Kidney (tissue), 14 donors: ENCODE measurements around the gene APOL2. TPM values are rescaled to one million over a fixed set of nuclear protein-coding genes. Genes with fewer than 3 reads are reported as not detected.
A peak's percentile ranks its signal among the peaks of the same experiment; 100 is the strongest.

Source experiments
- DNase-seq, 5 donors: peaks; one replicate each; pipeline ENCODE4 v3.0.0-alpha.2; 2013 to 2020
- FAIRE-seq: peaks from 2 replicates; lab custom pipeline; 2012; peaks lifted over from hg19 to GRCh38; lab: Jason Lieb, UNC
- H3K27ac ChIP-seq, 2 donors: one replicate each; pipeline ENCODE4 v1.7.0; 2013; ENCODE audit warnings: low read depth in 2 of 2, low read length in 2 of 2, inconsistent platforms in 1 of 2
- H3K27me3 ChIP-seq: one replicate; pipeline ENCODE4 v1.7.1; 2013; ENCODE audit warnings: low read length, inconsistent platforms; ENCODE audit not compliant: control insufficient read depth, insufficient read depth
- H3K36me3 ChIP-seq, 3 donors: one replicate each; pipeline versions ENCODE4 v1.7.0 to v1.7.1; 2013; ENCODE audit warnings: low read length in 3 of 3, control low read depth in 1 of 3, inconsistent platforms in 1 of 3; ENCODE audit not compliant: insufficient read depth in 3 of 3, control insufficient read depth in 2 of 3
- H3K4me1 ChIP-seq, 3 donors: one replicate each; pipeline versions ENCODE4 v1.7.0 to v1.7.1; 2013; ENCODE audit warnings: low read length in 3 of 3, inconsistent platforms in 1 of 3, low read depth in 1 of 3; ENCODE audit not compliant: control insufficient read depth in 2 of 3, insufficient read depth in 2 of 3
- H3K4me3 ChIP-seq, 3 donors: one replicate each; pipeline versions ENCODE4 v1.7.0 to v1.8.1; 2013; ENCODE audit warnings: low read length in 3 of 3, control low read depth in 1 of 3, inconsistent platforms in 1 of 3
- H3K9ac ChIP-seq, 3 donors: one replicate each; pipeline versions ENCODE4 v1.7.0 to v1.7.1; 2013; ENCODE audit warnings: low read length in 3 of 3, control low read depth in 1 of 3, inconsistent platforms in 1 of 3
- H3K9me3 ChIP-seq, 3 donors: one replicate each; pipeline versions ENCODE4 v1.7.0 to v1.7.1; 2013; ENCODE audit warnings: low read length in 3 of 3, control low read depth in 1 of 3, inconsistent platforms in 1 of 3; ENCODE audit not compliant: control insufficient read depth in 2 of 3, insufficient read depth in 1 of 3
- intact Hi-C: fragments of 100-400 bp; cut with DNase I; formaldehyde crosslinking; loops from one replicate; pipeline ENCODE4 v1.11.1; 2022
- polyA plus RNA-seq: library from polyadenylated mRNA; stranded (reverse); fragments of 350-450 nt; fragmentation: Illumina TruSeq; extraction: RNeasy Lipid Tissue Mini Kit (QIAGEN cat#74804); gene quantifications from one replicate; pipeline ENCODE4 v1.2.3, GENCODE V29; 2014; ENCODE audit warnings: low read depth, low replicate concordance; ENCODE audit not compliant: insufficient read depth
- total RNA-seq: library from RNA; stranded (reverse); fragmentation: NEBNext Ultra II Directional; extraction: Animal tissue kit (Norgen Biotek cat#: 25700); gene quantifications from one replicate; pipeline ENCODE4 v1.2.1, GENCODE V29; 2021
- TF ChIP-seq, protein P1 (sequence below): IDR thresholded peaks from 3 replicates; pipeline ENCODE4 v1.5.1; 2012; ENCODE audit warnings: mild to moderate bottlenecking, moderate library complexity, borderline replicate concordance; ENCODE audit not compliant: insufficient read depth; ENCODE audit errors: extremely low read depth
- donor health status: control.
- donor health status: control.
- donor health status: control.
- donor health status: control.
- donor health status: control.
- donor health status: DM: yes; HTN: yes; CAD: no.
- donor health status: Normal renal cell carcinoma (clear cell type).

The APOL2 gene
- total and polyA plus RNA-seq, 2 donors from 2014 or later = 34.8 to 48.8 TPM

DNA sequence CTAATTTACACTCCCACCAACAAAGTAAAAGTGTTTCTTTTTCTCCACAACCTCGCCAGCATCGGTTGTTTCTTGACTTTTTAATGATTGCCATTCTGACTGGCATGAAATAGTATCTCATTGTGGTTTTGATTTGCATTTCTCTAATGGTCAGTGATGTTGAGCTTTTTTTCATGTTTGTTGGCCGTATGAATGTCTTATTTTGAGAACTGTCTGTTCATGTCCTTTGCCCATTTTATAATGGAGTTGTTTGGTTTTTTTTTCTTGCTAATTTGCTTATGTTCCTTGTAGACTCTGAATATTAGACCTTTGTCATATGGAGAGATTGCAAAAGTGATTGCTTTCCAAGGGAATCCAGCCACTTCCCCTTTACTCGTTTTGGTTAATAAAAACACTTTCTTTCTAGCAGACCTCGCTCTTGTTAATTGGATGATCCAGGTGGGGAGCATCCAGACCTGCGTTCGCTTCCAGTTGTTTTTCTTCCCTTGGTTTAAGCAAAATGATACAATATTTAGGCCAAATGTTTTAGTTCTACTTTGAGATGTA, 20.6 kb downstream of the APOL2 start:
- no peak for DNase-seq
- H3K4me3 ChIP-seq = no peak overlapping the region
- no peaks in the 10 kb centered on the region for H3K9me3 ChIP-seq
- H3K36me3 ChIP-seq = no peaks in the 10 kb centered on the region
- no peaks in the 10 kb centered on the region for H3K27me3 ChIP-seq
- FAIRE-seq = no peak
- H3K27ac ChIP-seq = no peak overlapping the region
- TF ChIP-seq, protein P1, sequence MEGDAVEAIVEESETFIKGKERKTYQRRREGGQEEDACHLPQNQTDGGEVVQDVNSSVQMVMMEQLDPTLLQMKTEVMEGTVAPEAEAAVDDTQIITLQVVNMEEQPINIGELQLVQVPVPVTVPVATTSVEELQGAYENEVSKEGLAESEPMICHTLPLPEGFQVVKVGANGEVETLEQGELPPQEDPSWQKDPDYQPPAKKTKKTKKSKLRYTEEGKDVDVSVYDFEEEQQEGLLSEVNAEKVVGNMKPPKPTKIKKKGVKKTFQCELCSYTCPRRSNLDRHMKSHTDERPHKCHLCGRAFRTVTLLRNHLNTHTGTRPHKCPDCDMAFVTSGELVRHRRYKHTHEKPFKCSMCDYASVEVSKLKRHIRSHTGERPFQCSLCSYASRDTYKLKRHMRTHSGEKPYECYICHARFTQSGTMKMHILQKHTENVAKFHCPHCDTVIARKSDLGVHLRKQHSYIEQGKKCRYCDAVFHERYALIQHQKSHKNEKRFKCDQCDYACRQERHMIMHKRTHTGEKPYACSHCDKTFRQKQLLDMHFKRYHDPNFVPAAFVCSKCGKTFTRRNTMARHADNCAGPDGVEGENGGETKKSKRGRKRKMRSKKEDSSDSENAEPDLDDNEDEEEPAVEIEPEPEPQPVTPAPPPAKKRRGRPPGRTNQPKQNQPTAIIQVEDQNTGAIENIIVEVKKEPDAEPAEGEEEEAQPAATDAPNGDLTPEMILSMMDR = no peak
- H3K9ac ChIP-seq = no peak overlapping the region
- intact Hi-C loops = no loop called here
- peaks cover 0 to 8% (median 5%) of the 10 kb centered on the region in 3 donors for H3K4me1 ChIP-seq

DNA sequence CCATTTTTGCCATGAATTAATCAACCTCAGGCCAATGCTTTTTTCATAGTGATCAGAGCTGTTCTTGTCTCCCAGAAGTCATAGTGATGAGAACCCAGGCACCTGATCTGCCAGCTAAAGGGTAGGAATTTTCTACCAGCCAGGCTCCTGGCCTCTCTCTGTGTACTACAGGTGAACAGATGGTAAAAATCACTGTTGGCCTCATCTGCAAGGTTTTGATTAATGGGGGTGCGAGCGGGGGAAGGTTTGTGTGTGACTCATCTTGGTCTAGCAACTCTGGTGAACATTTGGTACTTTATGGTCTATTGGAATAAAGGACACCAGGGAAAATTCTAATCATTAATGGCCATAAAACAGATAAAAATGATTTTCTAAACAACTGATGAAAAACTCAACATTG, 23.3 kb downstream of the APOL2 start:
- H3K27ac ChIP-seq = no peak overlapping the region
- no peak overlapping the region for H3K4me3 ChIP-seq
- DNase-seq (peak in 1 of 5 donors; percentile 12), FAIRE-seq (no peak)
- H3K27me3 ChIP-seq = no peaks in the 10 kb centered on the region
- no peaks in the 10 kb centered on the region for H3K9me3 ChIP-seq
- intact Hi-C loops = no loop called here
- H3K36me3 ChIP-seq = no peaks in the 10 kb centered on the region
- no peak overlapping the region for H3K9ac ChIP-seq
- TF ChIP-seq, protein P1 = no peak
- peaks cover 0 to 17% (median 15%) of the 10 kb centered on the region in 3 donors for H3K4me1 ChIP-seq

DNA sequence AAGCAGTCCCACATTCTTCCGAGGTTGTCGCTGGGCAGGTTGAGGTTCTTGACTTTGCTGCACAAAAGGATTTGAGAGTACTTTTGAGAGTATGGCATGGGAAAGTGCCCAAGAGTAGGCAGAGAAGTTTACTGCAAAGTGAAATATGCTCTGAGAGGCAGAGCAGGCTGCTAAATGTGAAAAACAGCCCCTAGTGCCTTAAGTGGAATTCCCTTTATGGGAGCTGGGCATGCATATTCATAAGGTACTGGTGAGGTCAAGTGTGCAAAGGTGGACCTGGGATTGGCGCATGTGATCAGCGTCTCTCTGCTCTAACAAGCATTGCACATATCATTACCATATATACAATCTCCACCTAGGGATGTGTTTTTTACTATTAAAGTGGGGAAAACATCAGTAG, 25.7 kb downstream of the APOL2 start:
- Histone ChIP-seq H3K36me3 (no peaks in the 10 kb centered on the region), H3K9me3 (no peaks in the 10 kb centered on the region), H3K4me3 (no peak overlapping the region), H3K27ac (no peak overlapping the region), H3K4me1 (peaks cover 0 to 24% (median 14%) of the 10 kb centered on the region in 3 donors), H3K9ac (no peak overlapping the region), H3K27me3 (no peaks in the 10 kb centered on the region)
- peak in 4 of 5 donors; percentile 34 to 65 (median 51) for DNase-seq
- FAIRE-seq = no peak
- TF ChIP-seq, protein P1 = no peak
- intact Hi-C loops = no loop called here

DNA sequence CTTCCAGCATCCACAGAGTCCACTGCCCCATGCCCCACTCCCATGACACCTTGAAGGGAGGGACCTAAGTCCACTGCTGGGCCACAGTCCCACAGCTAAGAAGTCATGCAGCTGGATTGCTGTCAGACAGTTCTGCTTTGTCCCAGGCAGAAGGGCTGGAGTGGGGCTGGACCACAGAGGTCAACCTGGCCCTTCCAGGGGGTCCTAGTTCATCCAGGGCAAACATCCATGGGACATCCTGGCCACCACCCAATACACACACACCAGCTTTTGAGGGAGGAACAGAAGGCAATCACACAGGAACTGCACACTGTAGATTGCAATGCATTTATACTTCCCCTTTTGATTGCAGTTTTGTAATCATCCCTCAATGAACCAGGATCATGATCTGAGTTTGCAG, 26.4 kb downstream of the APOL2 start:
- DNase-seq (peak in 1 of 5 donors; percentile 19), FAIRE-seq (no peak)
- no peak overlapping the region for H3K4me3 ChIP-seq
- TF ChIP-seq, protein P1 = no peak
- H3K27me3 ChIP-seq = no peaks in the 10 kb centered on the region
- H3K9ac ChIP-seq = no peak overlapping the region
- peaks cover 0 to 24% (median 18%) of the 10 kb centered on the region in 3 donors for H3K4me1 ChIP-seq
- intact Hi-C loops = no loop called here
- H3K9me3 ChIP-seq = no peaks in the 10 kb centered on the region
- H3K36me3 ChIP-seq = no peaks in the 10 kb centered on the region
- H3K27ac ChIP-seq = no peak overlapping the region
